ENCODE data around the gene ETV1.

Gene ETV1

GRCh38 chr7:13990984-13991790 lies 1.7 kb upstream of the ETV1 start:
- Histone ChIP-seq H3K23ac (ENCODE audit: low read length) (no peak overlapping the region), H3K4me3 (ENCODE audit: low read length) (peak overlapping the region; percentile 29), H2BK120ac (ENCODE audit: low read depth, low read length) (no peak overlapping the region), H3K4me1 (ENCODE audit: control insufficient read depth, low read depth, low read length) (peaks cover 6% of the 10 kb centered on the region), H2AK5ac (ENCODE audit: low read length) (no peak overlapping the region), H3K18ac (ENCODE audit: low read length) (peak overlapping the region; percentile 77), H2BK5ac (ENCODE audit: low read length) (peak overlapping the region; percentile 73), H3K27ac (ENCODE audit: low read depth, low read length) (peak overlapping the region; percentile 88), H3K79me1 (ENCODE audit: low read length) (no peaks in the 10 kb centered on the region), H4K5ac (ENCODE audit: low read length) (peak overlapping the region; percentile 97), H2BK15ac (replicated peaks; ENCODE audit: low read depth) (peak overlapping the region; percentile 41), H3K4ac (ENCODE audit: low read depth, low read length) (peak overlapping the region; percentile 37), H3K9ac (ENCODE audit: low read length) (peak overlapping the region; percentile 72), H3K36me3 (ENCODE audit: control insufficient read depth, insufficient read depth, low read length) (no peaks in the 10 kb centered on the region), H3K56ac (ENCODE audit: low read length) (peak overlapping the region; percentile 88), H3K79me2 (ENCODE audit: control insufficient read depth, insufficient read depth, low read length) (no peaks in the 10 kb centered on the region), H3K27me3 (ENCODE audit: insufficient read depth, low read length, poor library complexity) (no peaks in the 10 kb centered on the region), H4K8ac (ENCODE audit: low read depth, low read length) (peak overlapping the region; percentile 28), H3K4me2 (ENCODE audit: low read length) (peak overlapping the region; percentile 45)
- DNase-seq: peak; percentile 99
- no CpG with 5 or more reads among the region's 38 CpGs for WGBS (ENCODE audit: extremely low coverage, insufficient coverage, low lambda C conversion rate)

- Histone ChIP-seq H3K4me2 (ENCODE audit: low read length) (peak overlapping the region; percentile 45), H2AK5ac (ENCODE audit: low read length) (no peak overlapping the region), H2BK120ac (ENCODE audit: low read depth, low read length) (no peak overlapping the region), H3K4ac (ENCODE audit: low read depth, low read length) (no peak overlapping the region), H3K79me2 (ENCODE audit: control insufficient read depth, insufficient read depth, low read length) (no peaks in the 10 kb centered on the region), H2BK15ac (replicated peaks; ENCODE audit: low read depth) (no peak overlapping the region), H3K4me3 (ENCODE audit: low read length) (peak overlapping the region; percentile 29), H3K23ac (ENCODE audit: low read length) (no peak overlapping the region), H3K27me3 (ENCODE audit: insufficient read depth, low read length, poor library complexity) (no peaks in the 10 kb centered on the region), H3K18ac (ENCODE audit: low read length) (peak overlapping the region; percentile 77), H3K4me1 (ENCODE audit: control insufficient read depth, low read depth, low read length) (peaks cover 6% of the 10 kb centered on the region), H4K5ac (ENCODE audit: low read length) (no peak overlapping the region), H3K9ac (ENCODE audit: low read length) (peak overlapping the region; percentile 72), H3K56ac (ENCODE audit: low read length) (peak overlapping the region; percentile 88), H3K79me1 (ENCODE audit: low read length) (no peaks in the 10 kb centered on the region), H4K8ac (ENCODE audit: low read depth, low read length) (no peak overlapping the region), H2BK5ac (ENCODE audit: low read length) (peak overlapping the region; percentile 38), H3K36me3 (ENCODE audit: control insufficient read depth, insufficient read depth, low read length) (no peaks in the 10 kb centered on the region), H3K27ac (ENCODE audit: low read depth, low read length) (peak overlapping the region; percentile 78)
- DNase-seq: peak; percentile 94
- no CpG with 5 or more reads among the region's 24 CpGs for WGBS (ENCODE audit: extremely low coverage, insufficient coverage, low lambda C conversion rate)
These were observed 985 bp upstream of the ETV1 start for GRCh38 chr7:13990319-13990983.

GRCh38 chr7:13989949-13990305 lies 461 bp upstream of the ETV1 start:
- H3K4me1 ChIP-seq (ENCODE audit: control insufficient read depth, low read depth, low read length): peaks cover 6% of the 10 kb centered on the region
- DNase-seq: no peak
- H4K8ac ChIP-seq (ENCODE audit: low read depth, low read length): no peak overlapping the region
- H3K4me2 ChIP-seq (ENCODE audit: low read length): peak overlapping the region; percentile 45
- peak overlapping the region; percentile 29 for H3K4me3 ChIP-seq (ENCODE audit: low read length)
- no peak overlapping the region for H2BK120ac ChIP-seq (ENCODE audit: low read depth, low read length)
- no peaks in the 10 kb centered on the region for H3K79me2 ChIP-seq (ENCODE audit: control insufficient read depth, insufficient read depth, low read length)
- H3K4ac ChIP-seq (ENCODE audit: low read depth, low read length): no peak overlapping the region
- H2BK5ac ChIP-seq (ENCODE audit: low read length): peak overlapping the region; percentile 51
- H3K36me3 ChIP-seq (ENCODE audit: control insufficient read depth, insufficient read depth, low read length): no peaks in the 10 kb centered on the region
- H3K18ac ChIP-seq (ENCODE audit: low read length): peak overlapping the region; percentile 46
- no peak overlapping the region for H2AK5ac ChIP-seq (ENCODE audit: low read length)
- H3K9ac ChIP-seq (ENCODE audit: low read length): peak overlapping the region; percentile 72
- H4K5ac ChIP-seq (ENCODE audit: low read length): no peak overlapping the region
- H2BK15ac ChIP-seq (replicated peaks; ENCODE audit: low read depth): no peak overlapping the region
- peak overlapping the region; percentile 78 for H3K27ac ChIP-seq (ENCODE audit: low read depth, low read length)
- H3K79me1 ChIP-seq (ENCODE audit: low read length): no peaks in the 10 kb centered on the region
- WGBS (ENCODE audit: extremely low coverage, insufficient coverage, low lambda C conversion rate): no CpG with 5 or more reads among the region's 13 CpGs
- H3K23ac ChIP-seq (ENCODE audit: low read length): peak overlapping the region; percentile 7
- no peaks in the 10 kb centered on the region for H3K27me3 ChIP-seq (ENCODE audit: insufficient read depth, low read length, poor library complexity)
- peak overlapping the region; percentile 88 for H3K56ac ChIP-seq (ENCODE audit: low read length)

GRCh38 chr7:13988731-13989125 lies 738 bp downstream of the ETV1 start:
- peak overlapping the region; percentile 84 for H3K56ac ChIP-seq (ENCODE audit: low read length)
- H3K4ac ChIP-seq (ENCODE audit: low read depth, low read length): peak overlapping the region; percentile 70
- H3K23ac ChIP-seq (ENCODE audit: low read length): no peak overlapping the region
- peak overlapping the region; percentile 84 for H2BK5ac ChIP-seq (ENCODE audit: low read length)
- H3K9ac ChIP-seq (ENCODE audit: low read length): peak overlapping the region; percentile 67
- H2BK120ac ChIP-seq (ENCODE audit: low read depth, low read length): no peak overlapping the region
- H3K4me1 ChIP-seq (ENCODE audit: control insufficient read depth, low read depth, low read length): peaks cover 6% of the 10 kb centered on the region
- WGBS (ENCODE audit: extremely low coverage, insufficient coverage, low lambda C conversion rate): no CpG with 5 or more reads among the region's 5 CpGs
- peak overlapping the region; percentile 73 for H3K4me2 ChIP-seq (ENCODE audit: low read length)
- peak; percentile 87 for DNase-seq
- peak overlapping the region; percentile 73 for H3K4me3 ChIP-seq (ENCODE audit: low read length)
- peak overlapping the region; percentile 96 for H3K18ac ChIP-seq (ENCODE audit: low read length)
- H3K27me3 ChIP-seq (ENCODE audit: insufficient read depth, low read length, poor library complexity): no peaks in the 10 kb centered on the region
- H2BK15ac ChIP-seq (replicated peaks; ENCODE audit: low read depth): no peak overlapping the region
- no peak overlapping the region for H4K5ac ChIP-seq (ENCODE audit: low read length)
- H3K36me3 ChIP-seq (ENCODE audit: control insufficient read depth, insufficient read depth, low read length): no peaks in the 10 kb centered on the region
- no peak overlapping the region for H4K8ac ChIP-seq (ENCODE audit: low read depth, low read length)
- H2AK5ac ChIP-seq (ENCODE audit: low read length): no peak overlapping the region
- H3K27ac ChIP-seq (ENCODE audit: low read depth, low read length): peak overlapping the region; percentile 94
- H3K79me2 ChIP-seq (ENCODE audit: control insufficient read depth, insufficient read depth, low read length): no peaks in the 10 kb centered on the region
- H3K79me1 ChIP-seq (ENCODE audit: low read length): no peaks in the 10 kb centered on the region

- DNase-seq: peak; percentile 20
- H3K4me3 ChIP-seq (ENCODE audit: low read length): peak overlapping the region; percentile 37
- no peak overlapping the region for H2BK15ac ChIP-seq (replicated peaks; ENCODE audit: low read depth)
- H2BK120ac ChIP-seq (ENCODE audit: low read depth, low read length): no peak overlapping the region
- H4K8ac ChIP-seq (ENCODE audit: low read depth, low read length): no peak overlapping the region
- no peaks in the 10 kb centered on the region for H3K36me3 ChIP-seq (ENCODE audit: control insufficient read depth, insufficient read depth, low read length)
- peak overlapping the region; percentile 12 for H3K4ac ChIP-seq (ENCODE audit: low read depth, low read length)
- WGBS (ENCODE audit: extremely low coverage, insufficient coverage, low lambda C conversion rate): no CpG with 5 or more reads among the region's 8 CpGs
- H3K18ac ChIP-seq (ENCODE audit: low read length): peak overlapping the region; percentile 60
- H3K23ac ChIP-seq (ENCODE audit: low read length): no peak overlapping the region
- no peaks in the 10 kb centered on the region for H3K27me3 ChIP-seq (ENCODE audit: insufficient read depth, low read length, poor library complexity)
- peaks cover 6% of the 10 kb centered on the region for H3K4me1 ChIP-seq (ENCODE audit: control insufficient read depth, low read depth, low read length)
- H4K5ac ChIP-seq (ENCODE audit: low read length): no peak overlapping the region
- peak overlapping the region; percentile 72 for H3K4me2 ChIP-seq (ENCODE audit: low read length)
- H3K79me1 ChIP-seq (ENCODE audit: low read length): no peaks in the 10 kb centered on the region
- H2BK5ac ChIP-seq (ENCODE audit: low read length): no peak overlapping the region
- H3K79me2 ChIP-seq (ENCODE audit: control insufficient read depth, insufficient read depth, low read length): no peaks in the 10 kb centered on the region
- H3K9ac ChIP-seq (ENCODE audit: low read length): peak overlapping the region; percentile 59
- H3K27ac ChIP-seq (ENCODE audit: low read depth, low read length): no peak overlapping the region
- H2AK5ac ChIP-seq (ENCODE audit: low read length): no peak overlapping the region
- H3K56ac ChIP-seq (ENCODE audit: low read length): peak overlapping the region; percentile 77
These were observed 1.4 kb downstream of the ETV1 start for GRCh38 chr7:13988065-13988464.

Measured in mesendoderm (in vitro differentiated cells).